MCF 10A (cell line): ENCODE results near the gene DTX3. TPM values are rescaled to one million over a fixed set of nuclear protein-coding genes. Genes with fewer than 3 reads are reported as not detected.

Experiments used
- BruUV-seq: library from RNA; stranded (reverse); fragments of 400-500 nt; replicated peaks from 2 replicates; lab custom pipeline; 2021; lab: Mats Ljungman, UMichigan
- CTCF ChIA-PET: fragments of 300-600 bp; sonication (Branson Sonifier 250); formaldehyde crosslinking; extraction: SDS; loops from one replicate; lab custom pipeline; 2021; ENCODE audit warnings: antibody characterized with exemption, inconsistent platforms; lab: Yijun Ruan, JAX
- POLR2A ChIA-PET: fragments of 300-600, 350-650 bp; sonication (Branson Sonifier 250); formaldehyde crosslinking; extraction: SDS; loops from one replicate; lab custom pipeline; 2020; ENCODE audit warnings: antibody characterized with exemption, inconsistent platforms; lab: Yijun Ruan, JAX
- DNase-seq: peaks from one replicate; pipeline ENCODE4 v3.0.0-alpha.2; 2018; ENCODE audit not compliant: unreplicated experiment
- H3K27ac Mint-ChIP-seq: one replicate; pipeline ENCODE4 v1.8.0; 2022; ENCODE audit warnings: mild to moderate bottlenecking, low read depth, mixed read lengths; ENCODE audit not compliant: unreplicated experiment
- H3K27me3 Mint-ChIP-seq: one replicate; pipeline ENCODE4 v1.8.0; 2022; ENCODE audit warnings: mixed read lengths; ENCODE audit not compliant: insufficient read depth, unreplicated experiment
- H3K36me3 Mint-ChIP-seq: one replicate; pipeline ENCODE4 v1.8.0; 2022; ENCODE audit warnings: mild to moderate bottlenecking, moderate library complexity, mixed read lengths; ENCODE audit not compliant: insufficient read depth, unreplicated experiment
- H3K4me1 Mint-ChIP-seq: one replicate; pipeline ENCODE4 v1.8.0; 2022; ENCODE audit warnings: mixed read lengths; ENCODE audit not compliant: insufficient read depth, unreplicated experiment
- H3K4me3 Mint-ChIP-seq: one replicate; pipeline ENCODE4 v1.8.0; 2022; ENCODE audit warnings: mild to moderate bottlenecking, moderate library complexity, mixed read lengths; ENCODE audit not compliant: unreplicated experiment
- H3K9me3 Mint-ChIP-seq: one replicate; pipeline ENCODE4 v1.8.0; 2022; ENCODE audit warnings: mixed read lengths; ENCODE audit not compliant: unreplicated experiment
- intact Hi-C: fragments of 100-400 bp; cut with micrococcal nuclease; formaldehyde crosslinking; loops from 2 replicates; pipeline ENCODE4 v1.14.1; 2022
- total RNA-seq: library from RNA; stranded (reverse); gene quantifications from 2 replicates; pipeline ENCODE4 v1.2.3, GENCODE V29; 2022
- TF ChIP-seq, protein P1 (sequence below): fragments of 200-600 bp; IDR thresholded peaks from one replicate; pipeline ENCODE4 v1.8.0; 2022; ENCODE audit warnings: antibody characterized with exemption, mild to moderate bottlenecking; ENCODE audit not compliant: unreplicated experiment

DTX3 gene
- total RNA-seq, 1 experiment from 2014 or later: 2.0 TPM

- TF ChIP-seq, protein P1, sequence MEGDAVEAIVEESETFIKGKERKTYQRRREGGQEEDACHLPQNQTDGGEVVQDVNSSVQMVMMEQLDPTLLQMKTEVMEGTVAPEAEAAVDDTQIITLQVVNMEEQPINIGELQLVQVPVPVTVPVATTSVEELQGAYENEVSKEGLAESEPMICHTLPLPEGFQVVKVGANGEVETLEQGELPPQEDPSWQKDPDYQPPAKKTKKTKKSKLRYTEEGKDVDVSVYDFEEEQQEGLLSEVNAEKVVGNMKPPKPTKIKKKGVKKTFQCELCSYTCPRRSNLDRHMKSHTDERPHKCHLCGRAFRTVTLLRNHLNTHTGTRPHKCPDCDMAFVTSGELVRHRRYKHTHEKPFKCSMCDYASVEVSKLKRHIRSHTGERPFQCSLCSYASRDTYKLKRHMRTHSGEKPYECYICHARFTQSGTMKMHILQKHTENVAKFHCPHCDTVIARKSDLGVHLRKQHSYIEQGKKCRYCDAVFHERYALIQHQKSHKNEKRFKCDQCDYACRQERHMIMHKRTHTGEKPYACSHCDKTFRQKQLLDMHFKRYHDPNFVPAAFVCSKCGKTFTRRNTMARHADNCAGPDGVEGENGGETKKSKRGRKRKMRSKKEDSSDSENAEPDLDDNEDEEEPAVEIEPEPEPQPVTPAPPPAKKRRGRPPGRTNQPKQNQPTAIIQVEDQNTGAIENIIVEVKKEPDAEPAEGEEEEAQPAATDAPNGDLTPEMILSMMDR: no peak
- no peaks in the 10 kb centered on the region for H3K9me3 Mint-ChIP-seq
- no peaks in the 10 kb centered on the region for H3K4me1 Mint-ChIP-seq
- no peak overlapping the region for H3K27ac Mint-ChIP-seq
- ChIA-PET CTCF (no interaction called here), POLR2A (no interaction called here)
- H3K4me3 Mint-ChIP-seq: peak overlapping the region; percentile 38
- H3K36me3 Mint-ChIP-seq: no peaks in the 10 kb centered on the region
- intact Hi-C loops: no loop called here
- no peak for DNase-seq
- no TSS peak for BruUV-seq
- H3K27me3 Mint-ChIP-seq: peaks cover under 1% of the 10 kb centered on the region
Measured at GRCh38 chr12:57609781-57610553, 5.3 kb downstream of the DTX3 start.

- intact Hi-C loops: no loop called here
- DNase-seq: no peak
Measured at GRCh38 chr12:57610554-57611107, 6.0 kb downstream of the DTX3 start.

GRCh38 chr12:57611108-57611826, 6.6 kb downstream of the DTX3 start, which contains the start of gene ARHGEF25:
ARHGEF25 (plus strand) TSS chr12:57611435; CDS start chr12:57611895, 460 bp downstream.
- intact Hi-C loops: no loop called here
- no peak within 1 kb of the TSS for H3K27ac Mint-ChIP-seq
- CTCF ChIA-PET: interaction anchor here (0.6 to 0.7 kb wide), 2 partner anchors 22 to 111 kb away, joined by 3 read pairs; partner anchors contain the start of gene B4GALNT1
- H3K27me3 Mint-ChIP-seq: peaks cover 12% of the 10 kb centered on the region
- DNase-seq: no peak
- no TSS peak for BruUV-seq
- H3K36me3 Mint-ChIP-seq: no peaks in the 10 kb centered on the region
- peak within 1 kb of the TSS; percentile 38 for H3K4me3 Mint-ChIP-seq
- TF ChIP-seq, protein P1: no peak
- H3K4me1 Mint-ChIP-seq: no peaks in the 10 kb centered on the region
- POLR2A ChIA-PET: no interaction called here
- no peaks in the 10 kb centered on the region for H3K9me3 Mint-ChIP-seq

More at GRCh38 chr12:57610554-57611107, 6.0 kb downstream of the DTX3 start:
- H3K9me3 Mint-ChIP-seq: no peaks in the 10 kb centered on the region
- H3K4me1 Mint-ChIP-seq: no peaks in the 10 kb centered on the region
- H3K27ac Mint-ChIP-seq: no peak overlapping the region
- CTCF ChIA-PET: interaction anchor here (0.6 kb wide), 1 partner anchor 111 kb away, joined by 3 read pairs; no protein-coding TSS in a partner anchor
- peaks cover 7% of the 10 kb centered on the region for H3K27me3 Mint-ChIP-seq
- POLR2A ChIA-PET: no interaction called here
- TF ChIP-seq, protein P1: no peak
- H3K4me3 Mint-ChIP-seq: peak overlapping the region; percentile 38
- no TSS peak for BruUV-seq
- no peaks in the 10 kb centered on the region for H3K36me3 Mint-ChIP-seq
